GM12878 (cell line): ENCODE measurements around the gene SEM1. TPM values are rescaled to one million over a fixed set of nuclear protein-coding genes. Genes with fewer than 3 reads are reported as not detected.

Experiments used
- ATAC-seq: fragments of 200-7000 bp; cut with Tn5 transposase; 3 replicates; pipeline ENCODE4 v1.9.1; 2020; ENCODE audit warnings: mild to moderate bottlenecking, moderate library complexity
- BruUV-seq: library from RNA; stranded (reverse); fragments of 400-500 nt; replicated peaks from 2 replicates; lab custom pipeline; 2021; lab: Mats Ljungman, UMichigan
- CTCF ChIA-PET: fragments of 300-600 bp; sonication (Branson Sonifier 250); formaldehyde crosslinking; extraction: SDS; loops from one replicate; lab custom pipeline; 2021; ENCODE audit warnings: inconsistent platforms; lab: Yijun Ruan, JAX
- POLR2A ChIA-PET: fragments of 350-600 bp; formaldehyde crosslinking; extraction: SDS; loops from one replicate; lab custom pipeline; 2021; ENCODE audit warnings: inconsistent platforms; lab: Charles Lee
- RAD21 ChIA-PET: fragments of 300-600 bp; sonication (Branson Sonifier 250); formaldehyde crosslinking; loops from one replicate; lab custom pipeline; 2023; ENCODE audit warnings: antibody characterized with exemption; ENCODE audit not compliant: unreplicated experiment; lab: Charles Lee
- SMC1A ChIA-PET: fragments of 300-600 bp; sonication (Branson Sonifier 250); formaldehyde crosslinking; loops from one replicate; lab custom pipeline; 2023; ENCODE audit not compliant: unreplicated experiment, uncharacterized antibody; lab: Charles Lee
- DNase-seq: peaks from one replicate; pipeline ENCODE4 v3.0.0-alpha.2; 2011; ENCODE audit warnings: low read depth, low spot score
- FAIRE-seq: peaks from 3 replicates; lab custom pipeline; 2011; peaks lifted over from hg19 to GRCh38; lab: Jason Lieb, UNC
- H2AFZ ChIP-seq: 2 replicates; pipeline ENCODE4 v1.6.0; 2011; ENCODE audit warnings: low read depth, low read length, control low read depth; ENCODE audit not compliant: control insufficient read depth
- H3K27ac ChIP-seq: 2 replicates; pipeline ENCODE4 v1.5.1; 2011; ENCODE audit warnings: control low read depth; ENCODE audit not compliant: control insufficient read depth, insufficient read depth
- H3K27me3 ChIP-seq, 2 experiments: replicated peaks in 1 of 2; 2 replicates each; pipeline versions ENCODE4 v1.6.0 to v1.6.1; 2011; ENCODE audit warnings: low read length in 1 of 2; ENCODE audit not compliant: control insufficient read depth in 2 of 2, insufficient read depth in 2 of 2
- H3K36me3 ChIP-seq, 2 experiments: 2 replicates each; pipeline ENCODE4 v1.5.1; 2011; ENCODE audit warnings: low read length in 1 of 2; ENCODE audit not compliant: control insufficient read depth in 2 of 2, insufficient read depth in 2 of 2
- H3K4me1 ChIP-seq: 2 replicates; pipeline ENCODE4 v1.6.1; 2011; ENCODE audit warnings: mild to moderate bottlenecking, low read length, moderate library complexity, mixed read lengths; ENCODE audit not compliant: control insufficient read depth, insufficient read depth
- H3K4me2 ChIP-seq: 2 replicates; pipeline ENCODE4 v1.6.0; 2011; ENCODE audit warnings: control low read depth; ENCODE audit not compliant: control insufficient read depth, insufficient read depth
- H3K4me3 ChIP-seq: fragments of 200-600 bp; sonication (generic); 2 replicates; pipeline ENCODE4 v1.5.1; 2016
- H3K79me2 ChIP-seq: 2 replicates; pipeline ENCODE4 v1.6.0; 2011; ENCODE audit warnings: low read length; ENCODE audit not compliant: control insufficient read depth, insufficient read depth
- H3K9ac ChIP-seq: 2 replicates; pipeline ENCODE4 v1.8.0; 2011; ENCODE audit warnings: low read length, control low read depth, mixed read lengths; ENCODE audit not compliant: control insufficient read depth, insufficient read depth
- H3K9me3 ChIP-seq: replicated peaks from 3 replicates; pipeline ENCODE4 v1.5.1; 2011; ENCODE audit warnings: mild to moderate bottlenecking, low read length; ENCODE audit not compliant: control insufficient read depth, insufficient read depth
- H4K20me1 ChIP-seq: 2 replicates; pipeline ENCODE4 v1.6.0; 2011; ENCODE audit not compliant: control insufficient read depth, insufficient read depth
- EED ChIP-seq: sonication (generic); IDR thresholded peaks from 2 replicates; pipeline ENCODE4 v1.6.1; 2016; ENCODE audit warnings: antibody characterized with exemption, low read depth
- IRF4 ChIP-seq: IDR thresholded peaks from 2 replicates; pipeline ENCODE4 v1.6.1; 2011; ENCODE audit warnings: low read depth, low read length
- JUNB ChIP-seq: IDR thresholded peaks from 2 replicates; pipeline ENCODE4 v1.6.1; 2016; ENCODE audit warnings: antibody characterized with exemption, mild to moderate bottlenecking
- KAT2A ChIP-seq: conservative IDR thresholded peaks from 2 replicates; pipeline ENCODE4 v1.6.1; 2011; ENCODE audit warnings: low read depth, low read length; ENCODE audit not compliant: control insufficient read depth
- MEF2A ChIP-seq: IDR thresholded peaks from 2 replicates; pipeline ENCODE4 v1.6.1; 2011; ENCODE audit warnings: low read depth, mild to moderate bottlenecking, low read length, moderate library complexity; ENCODE audit not compliant: insufficient read depth
- MEF2B ChIP-seq: fragments of 450-650 bp; IDR thresholded peaks from 2 replicates; pipeline ENCODE4 v1.6.1; 2018; ENCODE audit warnings: mild to moderate bottlenecking, moderate library complexity; ENCODE audit not compliant: partially characterized antibody, poor library complexity, severe bottlenecking
- MLLT1 ChIP-seq: fragments of 450-650 bp; IDR thresholded peaks from 2 replicates; pipeline ENCODE4 v1.6.1; 2016; ENCODE audit warnings: mild to moderate bottlenecking
- MYC ChIP-seq: IDR thresholded peaks from 2 replicates; pipeline ENCODE4 v1.6.1; 2011; ENCODE audit warnings: mild to moderate bottlenecking, low read length, moderate library complexity, inconsistent platforms; ENCODE audit not compliant: insufficient read depth, insufficient replicate concordance, insufficient read length, severe bottlenecking
- RUNX3 ChIP-seq: IDR thresholded peaks from 2 replicates; pipeline ENCODE4 v1.6.1; 2012; ENCODE audit warnings: low read length, inconsistent platforms
- ZNF384 ChIP-seq: IDR thresholded peaks from 2 replicates; pipeline ENCODE4 v1.6.1; 2012; ENCODE audit warnings: low read depth, mild to moderate bottlenecking, low read length, improper control_type of control experiment, borderline replicate concordance
- ZZZ3 ChIP-seq: IDR thresholded peaks from 2 replicates; pipeline ENCODE4 v1.6.1; 2011; ENCODE audit warnings: low read depth; ENCODE audit not compliant: control insufficient read depth, insufficient read length
- WGBS: methylation state at CpG from one replicate; pipeline ENCODE4 v1.1.6; 2016; ENCODE audit warnings: low lambda C conversion rate; ENCODE audit not compliant: insufficient replicate concordance, insufficient coverage; ENCODE audit errors: missing lambda C conversion rate; 5-methylcytosine and 5-hydroxymethylcytosine counted together
- in situ Hi-C: fragments of 300-500 bp; cut with MboI; formaldehyde crosslinking; loops from 9 replicates; pipeline ENCODE4 v1.14.3; 2018; ENCODE audit warnings: mixed read lengths
- intact Hi-C: fragments of 100-400 bp; cut with micrococcal nuclease; formaldehyde crosslinking; loops from one replicate; pipeline ENCODE4 v1.14.2; 2022; ENCODE audit not compliant: unreplicated experiment
- polyA plus RNA-seq, 11 experiments: library from polyadenylated mRNA; depleted of rRNA in 4 of 11; unstranded in 6 of 11; stranded (reverse) in 5 of 11; fragments of >200 nt; fragmentation: Nextera tagmentation in 4 of 11; fragmentation: Illumina TruSeq in 1 of 11; extraction: Ambion mirVana in 4 of 11; extraction: Trizol in 1 of 11; gene quantifications; 1 replicate in 1 of 11; 2 replicates in 10 of 11; pipeline versions ENCODE4 v1.2.1 to v1.2.3, GENCODE V29; 2011 to 2016; ENCODE audit warnings: inconsistent platforms in 2 of 11, missing spikeins in 2 of 11, low read depth in 1 of 11
- total RNA-seq, 4 experiments: library from RNA; depleted of rRNA in 3 of 4; stranded (reverse); fragments of >200 nt in 3 of 4; fragmentation: Illumina TruSeq in 1 of 4; extraction: Trizol in 1 of 4; gene quantifications; 2 replicates each; pipeline versions ENCODE4 v1.2.1 to v1.2.3, GENCODE V29; 2013 to 2021
- TF ChIP-seq, protein P1 (sequence below): IDR thresholded peaks from 2 replicates; pipeline ENCODE4 v1.6.1; 2012; ENCODE audit warnings: low read depth, low read length, improper control_type of control experiment

The SEM1 gene
- total and polyA plus RNA-seq, 10 of the 15 experiments (the other 5 are each of a cell fraction or from before 2014, with no cell fraction given), result 44.6 to 606 (median 356) TPM

DNA sequence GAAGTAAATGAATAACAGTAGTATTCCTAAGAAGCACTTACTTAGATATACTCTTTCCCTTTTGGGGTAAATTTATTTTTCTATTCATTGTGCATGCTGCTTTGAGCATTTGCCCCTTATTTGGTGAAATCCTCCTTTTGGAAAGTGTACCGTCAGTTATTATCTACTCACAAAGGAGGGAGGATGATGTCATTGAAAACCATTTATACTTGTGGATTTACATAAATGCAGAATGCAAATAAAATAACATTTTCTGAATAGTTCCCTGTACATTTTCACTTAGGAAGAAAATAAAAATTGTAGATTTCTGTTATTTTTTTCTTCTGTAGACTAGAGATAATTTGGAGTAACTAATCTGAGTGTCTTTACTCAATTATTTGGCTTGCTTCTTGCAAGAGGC is 29.5 kb upstream of the SEM1 start:
- in situ Hi-C loops (no loop called here), intact Hi-C loops (no loop called here)
- Histone ChIP-seq H3K4me2 (no peak overlapping the region), H3K79me2 (no peaks in the 10 kb centered on the region), H3K27me3 (peaks cover 2 to 4% of the 10 kb centered on the region in 2 experiments; a peak in 2 of 4 replicates), H3K4me3 (no peak overlapping the region), H3K36me3 (no peaks in the 10 kb centered on the region), H3K9ac (no peak overlapping the region), H3K27ac (no peak overlapping the region), H3K4me1 (no peaks in the 10 kb centered on the region), H3K9me3 (no peaks in the 10 kb centered on the region), H2AFZ (no peak overlapping the region), H4K20me1 (no peaks in the 10 kb centered on the region)
- no peak for FAIRE-seq
- DNase-seq, result no peak
- SMC1A ChIA-PET, result no interaction called here
- CTCF ChIA-PET, result no interaction called here
- no peak for ATAC-seq
- 43% methylated on average over 1 of the region's 1 CpG for WGBS
- BruUV-seq, result no TSS peak
- RAD21 ChIA-PET, result no interaction called here
- TF ChIP-seq JUNB (no peak), MYC (no peak), MEF2B (no peak), RUNX3 (no peak), KAT2A (no peak), IRF4 (no peak), ZNF384 (no peak), MEF2A (no peak), ZZZ3 (no peak), MLLT1 (no peak), EED (no peak)
- TF ChIP-seq, protein P1, sequence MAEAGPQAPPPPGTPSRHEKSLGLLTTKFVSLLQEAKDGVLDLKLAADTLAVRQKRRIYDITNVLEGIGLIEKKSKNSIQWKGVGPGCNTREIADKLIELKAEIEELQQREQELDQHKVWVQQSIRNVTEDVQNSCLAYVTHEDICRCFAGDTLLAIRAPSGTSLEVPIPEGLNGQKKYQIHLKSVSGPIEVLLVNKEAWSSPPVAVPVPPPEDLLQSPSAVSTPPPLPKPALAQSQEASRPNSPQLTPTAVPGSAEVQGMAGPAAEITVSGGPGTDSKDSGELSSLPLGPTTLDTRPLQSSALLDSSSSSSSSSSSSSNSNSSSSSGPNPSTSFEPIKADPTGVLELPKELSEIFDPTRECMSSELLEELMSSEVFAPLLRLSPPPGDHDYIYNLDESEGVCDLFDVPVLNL, result no peak
- POLR2A ChIA-PET, result no interaction called here
